Keratinocyte (primary cell): Measurements from ENCODE around the gene NOX4.
"Not testable (repeated sequence)": the region's sequence is repeated elsewhere in the genome, so short reads cannot be mapped to it uniquely, and the experiment has no call there.

Source experiments
- EZH2 ChIP-seq: IDR thresholded peaks from one replicate; pipeline ENCODE4 v1.6.1; 2012; ENCODE audit warnings: inconsistent platforms, mild to moderate bottlenecking, low read length, moderate library complexity
- TF ChIP-seq, protein P1 (sequence below), 3 experiments: IDR thresholded peaks in 1 of 3; conservative IDR thresholded peaks in 1 of 3; optimal IDR thresholded peaks in 1 of 3; 2 replicates in 2 of 3; 3 replicates in 1 of 3; pipeline versions ENCODE3 to v1.5.1; 2011; ENCODE audit warnings: low read length in 3 of 3, mild to moderate bottlenecking in 3 of 3, moderate library complexity in 2 of 3, control low read depth in 1 of 3, inconsistent platforms in 1 of 3; ENCODE audit not compliant: insufficient read depth in 2 of 3; ENCODE audit errors: extremely low read depth in 1 of 3

DNA sequence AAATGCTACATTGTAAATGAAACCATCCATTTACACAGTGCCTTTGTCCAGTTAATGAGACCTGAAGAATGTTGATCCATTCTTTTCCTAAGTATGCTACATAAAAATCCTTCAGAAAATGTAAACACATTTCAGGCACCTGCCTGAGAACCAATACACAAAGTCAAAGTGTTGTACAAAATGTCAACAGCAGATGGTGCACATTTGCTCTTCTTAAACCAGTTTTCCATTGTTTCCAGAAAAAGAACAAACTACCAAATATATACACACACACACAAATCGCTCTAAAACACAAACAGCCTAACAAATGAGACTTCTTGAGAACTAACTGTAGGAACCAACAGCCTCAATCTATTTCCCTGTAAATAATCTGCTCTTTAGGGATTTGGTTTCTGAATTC lies 157.5 kb downstream of the NOX4 start:
- TF ChIP-seq, protein P1, sequence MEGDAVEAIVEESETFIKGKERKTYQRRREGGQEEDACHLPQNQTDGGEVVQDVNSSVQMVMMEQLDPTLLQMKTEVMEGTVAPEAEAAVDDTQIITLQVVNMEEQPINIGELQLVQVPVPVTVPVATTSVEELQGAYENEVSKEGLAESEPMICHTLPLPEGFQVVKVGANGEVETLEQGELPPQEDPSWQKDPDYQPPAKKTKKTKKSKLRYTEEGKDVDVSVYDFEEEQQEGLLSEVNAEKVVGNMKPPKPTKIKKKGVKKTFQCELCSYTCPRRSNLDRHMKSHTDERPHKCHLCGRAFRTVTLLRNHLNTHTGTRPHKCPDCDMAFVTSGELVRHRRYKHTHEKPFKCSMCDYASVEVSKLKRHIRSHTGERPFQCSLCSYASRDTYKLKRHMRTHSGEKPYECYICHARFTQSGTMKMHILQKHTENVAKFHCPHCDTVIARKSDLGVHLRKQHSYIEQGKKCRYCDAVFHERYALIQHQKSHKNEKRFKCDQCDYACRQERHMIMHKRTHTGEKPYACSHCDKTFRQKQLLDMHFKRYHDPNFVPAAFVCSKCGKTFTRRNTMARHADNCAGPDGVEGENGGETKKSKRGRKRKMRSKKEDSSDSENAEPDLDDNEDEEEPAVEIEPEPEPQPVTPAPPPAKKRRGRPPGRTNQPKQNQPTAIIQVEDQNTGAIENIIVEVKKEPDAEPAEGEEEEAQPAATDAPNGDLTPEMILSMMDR (optimal IDR thresholded peaks at IDR 0.05 in 1 of 3, IDR thresholded peaks at IDR 0.05 in 1 of 3, conservative IDR thresholded peaks at IDR 0.05 in 1 of 3; ENCODE audit: extremely low read depth in 1 of 3, insufficient read depth in 2 of 3, low read length in 3 of 3): peak in 2 of 3 experiments; percentile 21 to 33
- not testable (repeated sequence) for TF ChIP-seq EZH2
